Right atrium auricular region (tissue), 2 donors: Measurements from ENCODE around the gene TCF7. TPM values are rescaled to one million over a fixed set of nuclear protein-coding genes. Genes with fewer than 3 reads are reported as not detected.

Experiments used
- DNase-seq: peaks from one replicate; pipeline ENCODE4 v3.0.0-alpha.2; 2019; ENCODE audit warnings: low spot score
- H3K27ac ChIP-seq, 2 donors: fragments of 200-600 bp; sonication (generic); 1 replicate in 1 of 2; 2 replicates in 1 of 2; pipeline ENCODE4 v1.5.1; 2016 to 2019
- H3K27me3 ChIP-seq, 2 donors: fragments of 200-600 bp; sonication (generic); one replicate each; pipeline versions ENCODE4 v1.5.1 to v1.6.0; 2017 to 2019
- H3K36me3 ChIP-seq: fragments of 200-600 bp; sonication (generic); one replicate; pipeline ENCODE4 v1.5.1; 2016
- H3K4me1 ChIP-seq, 2 donors: fragments of 200-600 bp; sonication (generic); one replicate each; pipeline versions ENCODE4 v1.5.1 to v1.6.0; 2017 to 2019
- H3K4me3 ChIP-seq, 2 donors: fragments of 200-600 bp; sonication (generic); 1 replicate in 1 of 2; 2 replicates in 1 of 2; pipeline ENCODE4 v1.5.1; 2017 to 2019; ENCODE audit warnings: mild to moderate bottlenecking in 1 of 2, moderate library complexity in 1 of 2
- H3K9me3 ChIP-seq, 2 donors: fragments of 200-600 bp; sonication (generic); one replicate each; pipeline ENCODE4 v1.5.1; 2019
- CTCF ChIP-seq, 2 donors: fragments of 200-600 bp; sonication (generic); IDR thresholded peaks; one replicate each; pipeline ENCODE4 v1.5.1; 2019; ENCODE audit warnings: antibody characterized with exemption in 2 of 2
- total RNA-seq, 2 donors: library from RNA; depleted of rRNA; stranded (reverse); fragments of >200 nt; gene quantifications; one replicate each; pipeline ENCODE4 v1.1.0, GENCODE V29; 2016

The TCF7 gene
- total RNA-seq, 2 donors from 2014 or later = 1.3 to 1.7 TPM

- H3K9me3 ChIP-seq = no peaks in the 10 kb centered on the region
- TF ChIP-seq CTCF (IDR thresholded peaks at IDR 0.05) = no peak
- H3K4me3 ChIP-seq = no peak overlapping the region
- H3K27ac ChIP-seq = no peak overlapping the region
- no peaks in the 10 kb centered on the region for H3K27me3 ChIP-seq
- no peaks in the 10 kb centered on the region for H3K36me3 ChIP-seq
- peaks cover 0 to 20% of the 10 kb centered on the region in 2 donors for H3K4me1 ChIP-seq
- DNase-seq = no peak
These were observed 3.8 kb downstream of the TCF7 start for GRCh38 chr5:134118212-134118835.

- H3K27me3 ChIP-seq = no peaks in the 10 kb centered on the region
- H3K36me3 ChIP-seq = no peaks in the 10 kb centered on the region
- H3K4me1 ChIP-seq = peaks cover 0 to 17% of the 10 kb centered on the region in 2 donors
- no peak overlapping the region for H3K4me3 ChIP-seq
- H3K27ac ChIP-seq = no peak overlapping the region
- no peak for DNase-seq
- TF ChIP-seq CTCF (IDR thresholded peaks at IDR 0.05) = no peak
- no peaks in the 10 kb centered on the region for H3K9me3 ChIP-seq
These were observed 5.2 kb downstream of the TCF7 start for GRCh38 chr5:134119720-134120119.

GRCh38 chr5:134120386-134121138 is 6.1 kb downstream of the TCF7 start:
- TF ChIP-seq CTCF (IDR thresholded peaks at IDR 0.05) = no peak
- Histone ChIP-seq H3K27me3 (no peaks in the 10 kb centered on the region), H3K36me3 (no peaks in the 10 kb centered on the region), H3K4me3 (no peak overlapping the region), H3K27ac (no peak overlapping the region), H3K4me1 (peaks cover 0 to 20% of the 10 kb centered on the region in 2 donors), H3K9me3 (no peaks in the 10 kb centered on the region)
- no peak for DNase-seq

- Histone ChIP-seq H3K4me3 (no peak overlapping the region), H3K36me3 (no peaks in the 10 kb centered on the region), H3K27me3 (no peaks in the 10 kb centered on the region), H3K27ac (no peak overlapping the region), H3K4me1 (peaks cover 0 to 35% of the 10 kb centered on the region in 2 donors), H3K9me3 (no peaks in the 10 kb centered on the region)
- no peak for TF ChIP-seq CTCF (IDR thresholded peaks at IDR 0.05)
- DNase-seq = no peak
These were observed 8.0 kb downstream of the TCF7 start for GRCh38 chr5:134122530-134122929.

- DNase-seq = no peak
- Histone ChIP-seq H3K36me3 (no peaks in the 10 kb centered on the region), H3K27ac (no peak overlapping the region), H3K4me3 (no peak overlapping the region), H3K4me1 (peaks cover 0 to 42% of the 10 kb centered on the region in 2 donors), H3K9me3 (no peaks in the 10 kb centered on the region), H3K27me3 (no peaks in the 10 kb centered on the region)
- TF ChIP-seq CTCF (IDR thresholded peaks at IDR 0.05) = no peak
These were observed 8.9 kb downstream of the TCF7 start for GRCh38 chr5:134123360-134123759.
